Esophagus muscularis mucosa (tissue), 4 donors: ENCODE data around the gene LTF. TPM values are rescaled to one million over a fixed set of nuclear protein-coding genes. Genes with fewer than 3 reads are reported as not detected.
"Not testable (repeated sequence)": the region's sequence is repeated elsewhere in the genome, so short reads cannot be mapped to it uniquely, and the experiment has no call there.

Experiments used
- DNase-seq: peaks from one replicate; pipeline ENCODE4 v3.0.0-alpha.2; 2017; ENCODE audit errors: extremely low spot score
- H3K27ac ChIP-seq, 4 donors: fragments of 200-600 bp; sonication (generic); replicated peaks in 1 of 4; 1 replicate in 3 of 4; 2 replicates in 1 of 4; pipeline ENCODE4 v1.5.1; 2016 to 2019; ENCODE audit warnings: mild to moderate bottlenecking in 1 of 4
- H3K27me3 ChIP-seq, 4 donors: fragments of 200-600 bp; sonication (generic); one replicate each; pipeline versions ENCODE4 v1.5.1 to v1.6.0; 2016 to 2019
- H3K36me3 ChIP-seq, 4 donors: fragments of 200-600 bp; sonication (generic); one replicate each; pipeline ENCODE4 v1.5.1; 2016 to 2019
- H3K4me1 ChIP-seq, 4 donors: fragments of 200-600 bp; sonication (generic); one replicate each; pipeline ENCODE4 v1.5.1; 2016 to 2019
- H3K4me3 ChIP-seq, 4 donors: fragments of 200-600 bp; sonication (generic); 1 replicate in 2 of 4; 2 replicates in 2 of 4; pipeline ENCODE4 v1.5.1; 2016 to 2019; ENCODE audit warnings: mild to moderate bottlenecking in 4 of 4, moderate library complexity in 1 of 4
- H3K9me3 ChIP-seq, 4 donors: fragments of 200-600 bp; sonication (generic); 1 replicate in 3 of 4; 2 replicates in 1 of 4; pipeline ENCODE4 v1.5.1; 2016 to 2019
- EP300 ChIP-seq: sonication (generic); formaldehyde crosslinking; IDR thresholded peaks from one replicate; pipeline ENCODE4 v1.6.1; 2017; ENCODE audit warnings: antibody characterized with exemption
- POLR2A ChIP-seq: fragments of 450-650 bp; IDR thresholded peaks from one replicate; pipeline ENCODE4 v1.6.1; 2017; ENCODE audit warnings: antibody characterized with exemption, moderate library complexity, mild to moderate bottlenecking, low read depth
- POLR2AphosphoS5 ChIP-seq, 2 donors: sonication (generic); formaldehyde crosslinking; IDR thresholded peaks; one replicate each; pipeline ENCODE4 v1.6.1; 2017; ENCODE audit warnings: antibody characterized with exemption in 2 of 2
- WGBS: methylation state at CpG from one replicate; pipeline ENCODE4 v1.1.5; 2018; 5-methylcytosine and 5-hydroxymethylcytosine counted together
- intact Hi-C: fragments of 100-400 bp; cut with DNase I; formaldehyde crosslinking; loops from one replicate; pipeline ENCODE4 v1.15.1; 2023
- total RNA-seq, 4 donors: library from RNA; depleted of rRNA; stranded (reverse); fragments of >200 nt; gene quantifications; one replicate each; pipeline versions ENCODE4 v1.1.0 to v1.2.1, GENCODE V29; 2016
- TF ChIP-seq, protein P1 (sequence below), 3 experiments: fragments of 200-600 bp in 2 of 3; fragments of 450-650 bp in 1 of 3; sonication (generic) in 2 of 3; IDR thresholded peaks; one replicate each; pipeline ENCODE4 v1.5.1; 2017 to 2019; ENCODE audit warnings: antibody characterized with exemption in 3 of 3, mild to moderate bottlenecking in 2 of 3, moderate library complexity in 1 of 3

LTF gene
- total RNA-seq, 4 donors from 2014 or later = 0.45 to 1.7 (median 0.87) TPM

DNA sequence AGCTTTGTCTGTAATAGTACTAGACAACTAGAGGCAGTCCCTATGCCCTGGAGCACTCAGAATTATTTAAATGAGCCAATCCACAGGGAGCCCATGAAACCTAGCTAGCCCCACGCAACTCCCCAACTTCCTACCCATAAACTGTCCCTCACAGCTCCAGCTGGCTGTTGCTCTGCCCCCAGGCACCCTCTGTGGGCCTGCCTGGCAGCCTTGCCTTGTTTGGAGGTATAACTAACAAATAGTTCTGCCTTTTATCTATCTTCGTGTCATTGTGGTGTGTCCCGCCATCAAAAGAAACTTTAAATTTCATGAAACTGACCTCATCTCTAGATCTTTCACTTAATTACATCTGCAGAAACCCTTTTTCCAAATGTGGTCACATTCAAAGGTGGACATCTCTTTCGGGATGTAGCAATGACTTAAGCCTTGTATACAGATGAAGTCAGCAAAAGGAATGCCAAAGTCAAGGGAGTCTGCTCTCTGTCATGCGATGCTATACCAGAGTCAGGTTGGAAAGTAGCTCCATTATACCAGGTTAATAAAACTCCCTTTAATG is 31.3 kb upstream of the LTF start:
- Histone ChIP-seq H3K27me3 (peaks cover 0 to 15% (median 0%) of the 10 kb centered on the region in 4 donors), H3K4me3 (no peak overlapping the region), H3K36me3 (no peaks in the 10 kb centered on the region), H3K4me1 (peaks cover 0 to 11% (median 0%) of the 10 kb centered on the region in 4 donors), H3K9me3 (no peaks in the 10 kb centered on the region), H3K27ac (no peak overlapping the region)
- intact Hi-C loops = no loop called here
- DNase-seq = no peak
- WGBS = 74% methylated on average over 5 of the region's 5 CpGs
- TF ChIP-seq POLR2A (no peak), POLR2AphosphoS5 (IDR thresholded peaks at IDR 0.05) (no peak), EP300 (no peak)
- TF ChIP-seq, protein P1, sequence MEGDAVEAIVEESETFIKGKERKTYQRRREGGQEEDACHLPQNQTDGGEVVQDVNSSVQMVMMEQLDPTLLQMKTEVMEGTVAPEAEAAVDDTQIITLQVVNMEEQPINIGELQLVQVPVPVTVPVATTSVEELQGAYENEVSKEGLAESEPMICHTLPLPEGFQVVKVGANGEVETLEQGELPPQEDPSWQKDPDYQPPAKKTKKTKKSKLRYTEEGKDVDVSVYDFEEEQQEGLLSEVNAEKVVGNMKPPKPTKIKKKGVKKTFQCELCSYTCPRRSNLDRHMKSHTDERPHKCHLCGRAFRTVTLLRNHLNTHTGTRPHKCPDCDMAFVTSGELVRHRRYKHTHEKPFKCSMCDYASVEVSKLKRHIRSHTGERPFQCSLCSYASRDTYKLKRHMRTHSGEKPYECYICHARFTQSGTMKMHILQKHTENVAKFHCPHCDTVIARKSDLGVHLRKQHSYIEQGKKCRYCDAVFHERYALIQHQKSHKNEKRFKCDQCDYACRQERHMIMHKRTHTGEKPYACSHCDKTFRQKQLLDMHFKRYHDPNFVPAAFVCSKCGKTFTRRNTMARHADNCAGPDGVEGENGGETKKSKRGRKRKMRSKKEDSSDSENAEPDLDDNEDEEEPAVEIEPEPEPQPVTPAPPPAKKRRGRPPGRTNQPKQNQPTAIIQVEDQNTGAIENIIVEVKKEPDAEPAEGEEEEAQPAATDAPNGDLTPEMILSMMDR (IDR thresholded peaks at IDR 0.05) = no peak

DNA sequence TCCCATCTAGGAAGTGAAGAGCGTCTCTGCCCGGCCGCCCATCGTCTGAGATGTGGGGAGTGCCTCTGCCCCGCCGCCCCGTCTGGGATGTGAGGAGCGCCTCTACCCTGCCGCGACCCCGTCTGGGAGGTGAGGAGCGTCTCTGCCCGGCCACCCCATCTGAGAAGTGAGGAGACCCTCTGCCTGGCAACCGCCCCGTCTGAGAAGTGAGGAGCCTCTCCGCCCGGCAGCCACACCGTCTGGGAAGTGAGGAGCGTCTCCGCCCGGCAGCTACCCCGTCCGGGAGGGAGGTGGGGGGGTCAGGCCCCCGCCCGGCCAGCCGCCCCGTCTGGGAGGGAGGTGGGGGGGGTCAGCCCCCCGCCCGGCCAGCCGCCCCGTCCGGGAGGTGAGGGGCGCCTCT is 29.8 kb upstream of the LTF start:
- H3K9me3 ChIP-seq, H3K4me3 ChIP-seq, DNase-seq, H3K36me3 ChIP-seq, H3K27ac ChIP-seq, intact Hi-C loops: not testable (repeated sequence)
- H3K4me1 ChIP-seq = peaks cover 0 to 11% (median 0%) of the 10 kb centered on the region in 4 donors
- 96% methylated on average over 9 of the region's 33 CpGs for WGBS
- H3K27me3 ChIP-seq = peaks cover 0 to 15% (median 0%) of the 10 kb centered on the region in 4 donors

DNA sequence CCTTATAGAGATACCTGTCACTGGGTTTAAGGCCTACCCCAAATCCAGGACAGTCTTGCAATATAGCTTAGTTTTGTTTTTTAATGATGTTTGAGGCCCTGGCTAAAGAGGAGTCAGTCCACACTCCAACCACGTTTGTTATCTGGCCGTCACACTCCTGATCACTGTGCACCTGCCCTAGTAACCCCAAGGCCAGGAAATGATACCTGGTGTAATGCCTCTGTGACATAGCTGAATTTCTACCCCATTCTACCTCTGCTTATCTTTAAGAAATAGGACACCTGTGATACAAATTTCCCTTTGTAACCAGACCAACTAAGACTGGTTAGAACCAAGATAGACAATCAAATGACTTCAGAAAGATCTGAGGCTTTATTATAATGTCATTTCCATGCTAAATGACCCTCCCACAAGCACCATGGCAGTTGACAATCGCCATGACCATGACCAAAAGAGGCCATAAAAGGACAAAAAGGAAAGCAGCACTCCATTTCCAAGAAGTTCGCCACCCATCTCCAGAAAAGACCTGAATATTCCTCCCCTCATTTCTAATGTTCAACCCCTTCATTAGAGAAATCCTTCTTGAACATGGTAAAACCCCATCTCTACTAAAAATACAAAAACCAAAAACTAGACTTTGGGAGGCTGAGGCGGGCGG is 28.3 kb upstream of the LTF start:
- DNase-seq = no peak
- H3K4me1 ChIP-seq = peaks cover 6 to 11% (median 8%) of the 10 kb centered on the region in 4 donors
- H3K4me3 ChIP-seq = no peak overlapping the region
- no peaks in the 10 kb centered on the region for H3K36me3 ChIP-seq
- intact Hi-C loops = no loop called here
- no peaks in the 10 kb centered on the region for H3K9me3 ChIP-seq
- TF ChIP-seq EP300 = no peak
- TF ChIP-seq POLR2AphosphoS5 (IDR thresholded peaks at IDR 0.05) = no peak
- TF ChIP-seq, protein P1 (IDR thresholded peaks at IDR 0.05) = no peak
- no peak for TF ChIP-seq POLR2A
- WGBS = 92% methylated on average over 6 of the region's 6 CpGs
- peaks cover 0 to 15% (median 0%) of the 10 kb centered on the region in 4 donors for H3K27me3 ChIP-seq
- H3K27ac ChIP-seq = no peak overlapping the region

DNA sequence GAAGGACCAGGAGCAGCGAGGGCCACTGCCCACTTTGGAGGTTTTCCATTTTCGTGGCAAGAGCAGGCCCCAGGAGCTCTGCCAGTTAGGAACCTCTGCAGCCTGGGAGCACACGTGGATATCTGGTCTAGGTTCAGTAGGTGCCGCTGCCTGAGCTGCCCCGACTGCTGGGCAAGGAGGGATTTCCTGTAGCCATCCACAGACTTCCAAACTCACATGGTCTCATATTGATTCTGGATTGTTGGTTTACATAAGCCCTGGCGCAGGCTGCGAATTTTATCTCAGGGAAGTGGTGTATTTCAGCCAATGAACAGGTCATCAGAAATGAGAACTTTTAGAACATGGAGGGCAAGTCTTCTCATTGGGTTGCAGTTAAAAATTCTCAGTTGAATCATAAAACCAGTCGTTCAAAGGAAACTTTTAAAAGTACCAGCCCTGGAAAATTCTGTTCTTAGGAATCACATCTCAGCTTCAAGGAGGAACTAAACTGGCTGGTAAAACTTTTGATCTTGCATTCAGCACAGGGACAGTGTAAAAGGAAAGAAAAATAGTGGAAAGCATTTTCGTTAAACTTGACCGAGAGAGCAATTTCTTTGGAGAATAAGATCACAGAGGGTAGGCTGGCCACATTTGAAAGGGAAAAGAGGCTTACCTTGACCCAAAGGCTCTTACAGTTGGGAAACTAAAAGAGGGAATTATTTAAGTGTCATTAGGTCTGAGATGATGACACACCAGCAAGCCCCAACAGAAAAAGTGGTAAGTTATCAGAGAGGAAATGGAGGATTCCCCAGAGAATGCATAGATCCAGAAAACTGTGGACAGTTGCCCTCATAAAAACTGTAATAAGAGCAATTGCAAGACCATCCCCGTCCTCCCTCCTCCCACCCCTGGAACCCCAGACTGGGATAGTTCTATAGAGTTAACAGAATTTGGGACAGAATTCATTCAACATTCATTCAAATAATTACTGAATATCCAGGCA is 26.7 kb upstream of the LTF start:
- Histone ChIP-seq H3K4me1 (peaks cover 6 to 8% (median 7%) of the 10 kb centered on the region in 4 donors), H3K9me3 (no peaks in the 10 kb centered on the region), H3K27me3 (peaks cover 0 to 6% (median 0%) of the 10 kb centered on the region in 4 donors), H3K4me3 (no peak overlapping the region), H3K27ac (no peak overlapping the region), H3K36me3 (no peaks in the 10 kb centered on the region)
- intact Hi-C loops = no loop called here
- no peak for DNase-seq
- 79% methylated on average over 11 of the region's 11 CpGs for WGBS
- no peak for TF ChIP-seq POLR2AphosphoS5 (IDR thresholded peaks at IDR 0.05)
- TF ChIP-seq POLR2A = no peak
- TF ChIP-seq EP300 = no peak
- TF ChIP-seq, protein P1 (IDR thresholded peaks at IDR 0.05) = no peak
